Measurements from ENCODE around the gene UMAD1. TPM values are rescaled to one million over a fixed set of nuclear protein-coding genes. Genes with fewer than 3 reads are reported as not detected.

The UMAD1 gene
- total and polyA plus RNA-seq, 2 of the 4 experiments (the other 2 are of a cell fraction), result 5.2 to 8.4 TPM

DNA sequence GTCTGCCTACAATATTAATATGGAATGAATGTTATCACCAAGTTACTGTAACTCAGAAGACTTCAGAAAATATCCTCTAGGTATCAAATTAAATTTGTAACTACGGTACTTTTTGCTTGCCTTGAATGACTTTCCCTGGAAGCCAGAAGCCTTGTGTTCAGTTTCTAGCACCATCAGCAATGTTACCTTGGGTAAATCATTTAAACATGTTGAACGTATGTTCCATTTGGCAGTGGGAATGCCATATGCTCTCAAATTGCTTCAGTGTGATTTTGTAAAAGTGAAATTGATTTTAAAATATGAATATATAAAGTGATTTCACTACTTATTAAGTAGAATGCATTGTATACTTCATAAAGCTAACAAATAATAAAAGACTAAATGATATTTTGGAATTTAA lies 66.7 kb downstream of the UMAD1 start:
- Histone ChIP-seq H2BK5ac (ENCODE audit: low read depth, low read length, poor library complexity, severe bottlenecking) (no peak overlapping the region), H3K4ac (ENCODE audit: low read depth, low read length) (no peak overlapping the region), H4K20me1 (ENCODE audit: insufficient read depth, low read length) (no peaks in the 10 kb centered on the region), H3K27ac (ENCODE audit: insufficient read depth, low read length) (no peak overlapping the region), H3K14ac (replicated peaks; ENCODE audit: low read depth, low read length) (no peak overlapping the region), H3K27me3 (ENCODE audit: control insufficient read depth, insufficient read depth, low read length) (no peaks in the 10 kb centered on the region), H4K5ac (ENCODE audit: low read depth, low read length) (no peak overlapping the region), H2AFZ (replicated peaks; ENCODE audit: low read length, poor library complexity) (no peak overlapping the region), H3K36me3 (ENCODE audit: control insufficient read depth, insufficient read depth, low read length) (no peaks in the 10 kb centered on the region), H3K9me1 (ENCODE audit: insufficient read depth, low read length) (no peaks in the 10 kb centered on the region; the same call in 1 of the 2 replicates), H2BK120ac (ENCODE audit: low read depth, low read length) (no peak overlapping the region), H3K9ac (ENCODE audit: low read depth, low read length) (no peak overlapping the region), H3K79me1 (ENCODE audit: low read depth in 1 of 2, low read length in 2 of 2) (peaks cover 0 to 2% of the 10 kb centered on the region in 2 experiments; a peak in 1 of 4 replicates), H3K23ac (ENCODE audit: low read depth, low read length) (no peak overlapping the region), H3K4me1 (ENCODE audit: control insufficient read depth, insufficient read depth, low read length) (no peaks in the 10 kb centered on the region), H4K8ac (ENCODE audit: low read depth in 2 of 2, low read length in 2 of 2) (no peak overlapping the region), H2BK15ac (ENCODE audit: low read depth, low read length) (no peak overlapping the region), H2BK20ac (ENCODE audit: low read depth, low read length) (no peak overlapping the region), H2AK5ac (ENCODE audit: low read depth, low read length) (no peak overlapping the region), H3K18ac (ENCODE audit: low read depth, low read length) (no peak overlapping the region), H3K4me3 (ENCODE audit: insufficient read depth, low read depth, low read length) (no peak overlapping the region), H3K9me3 (ENCODE audit: control insufficient read depth, insufficient read depth, low read length) (no peaks in the 10 kb centered on the region), H3K56ac (ENCODE audit: extremely low read depth, insufficient read depth, low read length) (no peak overlapping the region), H2AK9ac (replicated peaks; ENCODE audit: low read depth, low read length, poor library complexity) (no peak overlapping the region), H3K4me2 (ENCODE audit: low read depth, low read length) (no peak overlapping the region), H4K91ac (ENCODE audit: insufficient read depth, low read depth, low read length) (no peak overlapping the region)
- no peak for ATAC-seq (ENCODE audit: low read depth)
- intact Hi-C loops (cut with micrococcal nuclease) (no loop called here), in situ Hi-C loops (cut with MboI; ENCODE audit: low sequenced_read_pairs) (no loop called here), dilution Hi-C loops (cut with HindIII; ENCODE audit: low sequenced_read_pairs, unreplicated experiment) (no loop called here)
- BruUV-seq (replicated peaks), result no TSS peak
- TF ChIP-seq RCOR1 (IDR thresholded peaks at IDR 0.05; ENCODE audit: insufficient replicate concordance, low read length) (no peak), NFE2L2 (IDR thresholded peaks at IDR 0.05; ENCODE audit: low read depth, low read length) (no peak), RAD21 (IDR thresholded peaks at IDR 0.05; ENCODE audit: low read length) (no peak), CHD1 (IDR thresholded peaks at IDR 0.05; ENCODE audit: low read depth, low read length) (no peak), POLR2A (IDR thresholded peaks at IDR 0.05; ENCODE audit: low read depth, low read length) (no peak), MXI1 (IDR thresholded peaks at IDR 0.05; ENCODE audit: borderline replicate concordance, low read depth, low read length) (no peak), BHLHE40 (IDR thresholded peaks at IDR 0.05; ENCODE audit: low read depth, low read length) (no peak)
- TF ChIP-seq, protein P1, sequence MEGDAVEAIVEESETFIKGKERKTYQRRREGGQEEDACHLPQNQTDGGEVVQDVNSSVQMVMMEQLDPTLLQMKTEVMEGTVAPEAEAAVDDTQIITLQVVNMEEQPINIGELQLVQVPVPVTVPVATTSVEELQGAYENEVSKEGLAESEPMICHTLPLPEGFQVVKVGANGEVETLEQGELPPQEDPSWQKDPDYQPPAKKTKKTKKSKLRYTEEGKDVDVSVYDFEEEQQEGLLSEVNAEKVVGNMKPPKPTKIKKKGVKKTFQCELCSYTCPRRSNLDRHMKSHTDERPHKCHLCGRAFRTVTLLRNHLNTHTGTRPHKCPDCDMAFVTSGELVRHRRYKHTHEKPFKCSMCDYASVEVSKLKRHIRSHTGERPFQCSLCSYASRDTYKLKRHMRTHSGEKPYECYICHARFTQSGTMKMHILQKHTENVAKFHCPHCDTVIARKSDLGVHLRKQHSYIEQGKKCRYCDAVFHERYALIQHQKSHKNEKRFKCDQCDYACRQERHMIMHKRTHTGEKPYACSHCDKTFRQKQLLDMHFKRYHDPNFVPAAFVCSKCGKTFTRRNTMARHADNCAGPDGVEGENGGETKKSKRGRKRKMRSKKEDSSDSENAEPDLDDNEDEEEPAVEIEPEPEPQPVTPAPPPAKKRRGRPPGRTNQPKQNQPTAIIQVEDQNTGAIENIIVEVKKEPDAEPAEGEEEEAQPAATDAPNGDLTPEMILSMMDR (conservative IDR thresholded peaks at IDR 0.05; ENCODE audit: low read depth, low read length), result no peak
- ChIA-PET POLR2A (ENCODE audit: unreplicated experiment) (no interaction called here), CTCF (no interaction called here)
- DNase-seq, result no peak
- WGBS, 2 experiments (ENCODE audit: extremely low coverage in 2 of 2, insufficient read length in 1 of 2), result no CpG with 5 or more reads among the region's 2 CpGs
